HG03571 (cell line): ENCODE measurements around the gene NEU1.
"Not testable (repeated sequence)": the region's sequence is repeated elsewhere in the genome, so short reads cannot be mapped to it uniquely, and the experiment has no call there.

Experiments
- ATAC-seq: cut with Tn5 transposase; IDR thresholded peaks from one replicate; pipeline ENCODE4 v1.9.1; 2021; ENCODE audit not compliant: unreplicated experiment

The NEU1 gene

GRCh38 chr6:31847276-31847978 lies 15.2 kb downstream of the NEU1 start:
- no peak for ATAC-seq

- ATAC-seq = no peak
Measured at GRCh38 chr6:31844507-31844906, 18.1 kb downstream of the NEU1 start.

DNA sequence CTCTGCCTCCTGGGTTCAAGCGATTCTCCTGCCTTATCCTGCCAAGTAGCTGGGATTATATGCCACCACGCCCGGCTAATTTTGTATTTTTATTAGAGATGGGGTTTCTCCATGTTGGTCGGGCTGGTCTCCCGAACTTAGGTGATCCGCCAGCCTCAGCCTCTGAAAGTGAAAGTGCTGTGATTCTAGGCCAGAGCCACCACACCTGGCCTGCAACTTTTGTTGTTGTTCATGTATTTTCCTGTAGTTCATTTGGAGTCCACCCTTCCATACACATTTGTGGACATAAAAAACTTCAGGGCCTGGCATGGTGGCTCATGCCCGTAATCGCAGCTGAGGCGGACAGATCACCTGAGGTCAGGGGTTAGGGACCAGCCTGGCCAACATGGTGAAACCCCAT lies 20.6 kb downstream of the NEU1 start:
- ATAC-seq = no peak

DNA sequence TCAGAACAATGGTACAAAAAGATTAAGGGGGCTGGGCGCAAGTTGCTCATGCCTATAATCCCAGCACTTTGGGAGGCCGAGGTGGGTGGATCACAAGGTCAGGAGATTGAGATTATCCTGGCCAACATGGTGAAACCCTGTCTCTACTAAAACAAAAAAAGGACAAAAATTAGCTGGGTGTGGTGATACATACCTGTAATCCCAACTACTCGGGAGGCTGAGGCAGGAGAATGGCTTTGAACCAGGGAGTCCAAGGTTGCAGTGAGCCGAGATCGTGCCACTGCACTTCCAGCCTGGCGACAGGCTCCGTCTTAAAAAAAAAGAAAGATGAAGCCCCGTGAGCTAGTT lies 22.9 kb downstream of the NEU1 start:
- not testable (repeated sequence) for ATAC-seq

DNA sequence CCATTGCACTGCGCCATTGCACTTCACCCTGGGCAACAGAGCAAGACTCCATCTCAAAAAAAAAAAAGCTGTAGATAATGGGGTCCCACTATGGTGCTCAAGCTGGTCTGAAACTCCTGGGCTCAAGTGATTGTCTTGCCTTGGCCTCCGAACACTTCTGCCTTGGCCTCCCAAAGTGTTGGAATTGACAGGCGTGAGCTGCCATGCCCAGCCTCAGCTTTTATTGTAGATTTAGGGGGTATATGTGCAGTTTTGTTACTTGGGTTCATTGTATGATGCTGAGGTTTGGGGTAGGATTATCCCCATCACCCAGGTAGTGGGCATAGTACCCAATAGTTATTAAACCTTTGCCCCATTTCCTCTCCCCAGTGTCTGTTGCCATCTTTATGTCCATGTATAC lies 23.7 kb downstream of the NEU1 start:
- ATAC-seq = no peak

GRCh38 chr6:31838114-31838553 lies 24.5 kb downstream of the NEU1 start:
- ATAC-seq = not testable (repeated sequence)

GRCh38 chr6:31837369-31838113 lies 25.1 kb downstream of the NEU1 start:
- no peak for ATAC-seq

DNA sequence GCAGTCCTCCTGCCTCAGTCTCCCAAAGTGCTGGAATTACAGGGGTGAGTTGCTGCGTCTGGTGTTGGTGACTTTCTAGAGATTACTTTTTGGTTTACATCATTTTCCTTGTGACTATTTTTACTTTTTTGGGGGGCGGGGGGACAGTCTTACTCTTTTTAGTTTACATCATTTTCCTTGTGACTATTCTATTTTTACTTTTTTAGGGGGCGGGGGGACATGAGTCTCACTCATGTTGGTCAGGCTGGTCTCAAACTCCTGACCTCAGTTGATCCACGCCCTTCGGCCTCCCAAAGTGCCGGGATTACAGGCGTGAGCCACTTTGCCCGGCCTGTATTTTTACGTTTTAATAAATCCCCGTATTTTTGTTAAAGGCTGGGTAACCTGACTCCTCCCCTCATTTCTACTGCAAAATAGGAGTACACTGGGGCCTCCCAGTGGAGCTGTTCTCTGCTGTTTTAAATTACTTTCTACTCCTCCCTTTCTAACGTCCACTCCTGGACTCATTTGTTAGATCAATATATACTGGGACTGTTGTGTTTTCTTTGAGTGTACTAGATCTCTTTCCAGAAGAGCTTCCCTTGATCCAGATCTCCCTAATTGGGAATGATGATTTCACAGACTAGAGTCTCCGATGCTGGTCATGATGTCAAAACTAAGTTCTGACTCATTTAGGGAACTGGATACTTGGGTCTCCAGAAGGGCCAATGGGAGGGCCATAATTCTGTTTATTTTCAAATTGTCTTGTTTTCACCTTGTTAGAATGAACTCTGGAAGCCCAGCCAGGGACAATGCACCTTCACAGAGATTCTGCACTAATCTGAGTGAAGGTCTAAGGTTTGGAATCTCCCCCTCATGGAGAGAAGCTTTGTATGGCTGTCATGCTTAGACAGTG lies 25.9 kb downstream of the NEU1 start:
- no peak for ATAC-seq

- ATAC-seq = no peak
Measured at GRCh38 chr6:31836047-31836473, 26.6 kb downstream of the NEU1 start.

DNA sequence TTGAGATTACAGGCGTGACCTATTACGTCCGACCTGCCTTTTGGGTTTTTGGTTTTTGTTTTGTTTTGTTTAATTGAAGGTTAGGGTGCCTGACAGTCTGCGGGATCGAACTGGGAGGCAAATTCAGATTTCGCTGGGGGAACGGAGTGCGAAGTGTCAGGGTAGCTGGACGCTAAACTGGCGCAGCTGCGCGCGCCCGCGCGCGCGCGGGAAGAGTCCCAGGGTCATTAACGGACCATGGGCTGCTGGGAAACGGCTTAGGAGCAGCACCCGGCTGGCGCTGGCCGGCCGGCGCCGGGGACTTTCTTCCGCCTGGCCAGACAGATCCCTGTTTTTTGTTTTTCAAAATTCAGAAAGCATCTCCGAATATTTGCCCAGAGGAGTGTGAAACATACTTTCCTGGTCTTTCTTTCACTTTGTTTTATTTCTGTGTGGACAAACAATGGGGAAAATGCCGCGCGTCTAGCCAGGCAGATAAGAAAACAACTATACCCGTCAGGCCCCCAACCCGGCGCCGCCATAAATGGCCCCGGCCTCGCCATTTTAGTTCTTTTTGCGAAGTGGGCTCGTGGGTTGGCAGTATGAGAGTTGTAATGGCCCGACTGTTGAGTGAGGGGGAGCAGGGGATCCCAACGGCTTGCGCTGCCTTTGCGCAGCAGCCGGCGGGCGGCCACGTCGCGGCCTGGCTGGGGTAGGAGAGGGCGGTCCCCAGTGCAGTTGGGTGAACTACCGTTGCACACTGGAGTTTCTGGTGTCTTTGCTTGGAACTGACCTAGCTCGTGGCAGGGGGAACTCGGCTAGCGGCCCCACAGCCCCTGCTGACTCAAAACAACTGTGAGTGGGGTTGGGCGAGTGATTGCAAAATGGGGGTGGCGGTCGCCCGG lies 28.0 kb downstream of the NEU1 start:
- ATAC-seq = peak; percentile 43

- ATAC-seq = no peak
Measured at GRCh38 chr6:31831350-31832215, 31.0 kb downstream of the NEU1 start.

- no peak for ATAC-seq
Measured at GRCh38 chr6:31830886-31831335, 31.7 kb downstream of the NEU1 start.

DNA sequence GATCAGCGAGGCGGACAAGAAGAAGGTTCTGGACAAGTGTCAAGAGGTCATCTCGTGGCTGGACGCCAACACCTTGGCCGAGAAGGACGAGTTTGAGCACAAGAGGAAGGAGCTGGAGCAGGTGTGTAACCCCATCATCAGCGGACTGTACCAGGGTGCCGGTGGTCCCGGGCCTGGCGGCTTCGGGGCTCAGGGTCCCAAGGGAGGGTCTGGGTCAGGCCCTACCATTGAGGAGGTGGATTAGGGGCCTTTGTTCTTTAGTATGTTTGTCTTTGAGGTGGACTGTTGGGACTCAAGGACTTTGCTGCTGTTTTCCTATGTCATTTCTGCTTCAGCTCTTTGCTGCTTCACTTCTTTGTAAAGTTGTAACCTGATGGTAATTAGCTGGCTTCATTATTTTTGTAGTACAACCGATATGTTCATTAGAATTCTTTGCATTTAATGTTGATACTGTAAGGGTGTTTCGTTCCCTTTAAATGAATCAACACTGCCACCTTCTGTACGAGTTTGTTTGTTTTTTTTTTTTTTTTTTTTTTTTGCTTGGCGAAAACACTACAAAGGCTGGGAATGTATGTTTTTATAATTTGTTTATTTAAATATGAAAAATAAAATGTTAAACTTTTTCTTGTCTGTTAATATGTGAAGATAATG lies 32.9 kb downstream of the NEU1 start:
- ATAC-seq = no peak

DNA sequence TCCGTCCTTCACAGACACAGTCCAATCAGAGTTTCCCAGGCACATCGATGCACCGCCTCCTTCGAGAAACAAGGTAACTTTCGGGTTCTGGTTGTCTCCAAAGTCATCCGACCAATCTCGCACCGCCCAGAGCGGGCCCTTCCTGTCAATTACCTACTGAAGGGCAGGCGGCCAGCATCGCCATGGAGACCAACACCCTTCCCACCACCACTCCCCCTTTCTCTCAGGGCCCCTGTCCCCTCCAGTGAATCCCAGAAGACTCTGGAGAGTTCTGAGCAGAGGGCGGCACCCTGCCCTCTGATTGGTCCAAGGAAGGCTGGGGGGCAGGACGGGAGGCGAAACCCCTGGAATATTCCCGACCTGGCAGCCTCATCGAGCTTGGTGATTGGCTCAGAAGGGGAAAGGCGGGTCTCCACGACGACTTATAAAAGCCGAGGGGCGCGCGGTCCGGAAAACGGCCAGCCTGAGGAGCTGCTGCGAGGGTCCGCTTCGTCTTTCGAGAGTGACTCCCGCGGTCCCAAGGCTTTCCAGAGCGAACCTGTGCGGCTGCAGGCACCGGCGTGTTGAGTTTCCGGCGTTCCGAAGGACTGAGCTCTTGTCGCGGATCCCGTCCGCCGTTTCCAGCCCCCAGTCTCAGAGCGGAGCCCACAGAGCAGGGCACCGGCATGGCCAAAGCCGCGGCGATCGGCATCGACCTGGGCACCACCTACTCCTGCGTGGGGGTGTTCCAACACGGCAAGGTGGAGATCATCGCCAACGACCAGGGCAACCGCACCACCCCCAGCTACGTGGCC lies 35.1 kb downstream of the NEU1 start, which contains the start of gene HSPA1B:
HSPA1B (plus strand) TSS at position 453 of the 794 bp plus-strand sequence; CDS start at position 666, 213 bp downstream.
- peak; percentile 61 for ATAC-seq

DNA sequence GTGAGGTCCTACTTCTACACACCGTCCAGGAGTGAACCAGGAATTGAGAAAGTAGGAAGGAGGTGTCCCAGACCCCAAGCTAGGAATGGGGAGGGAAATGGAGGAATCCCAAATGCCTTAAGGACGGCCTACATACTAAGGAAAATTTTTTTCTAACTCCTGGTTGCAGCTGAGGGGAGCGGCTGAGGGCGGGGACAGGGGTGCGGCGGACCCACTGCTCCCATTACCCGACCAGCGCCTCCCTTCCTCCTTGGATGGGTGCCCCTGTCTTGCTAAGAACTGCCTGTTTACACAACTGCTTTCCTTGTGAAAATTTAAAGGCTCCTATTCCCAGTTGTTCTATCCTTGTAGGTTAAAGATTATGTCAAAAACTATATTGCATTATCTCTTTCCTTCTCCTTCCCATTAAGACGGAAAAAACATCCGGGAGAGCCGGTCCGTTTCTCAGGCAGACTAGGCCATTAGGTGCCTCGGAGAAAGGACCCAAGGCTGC lies 35.8 kb downstream of the NEU1 start:
- no peak for ATAC-seq

DNA sequence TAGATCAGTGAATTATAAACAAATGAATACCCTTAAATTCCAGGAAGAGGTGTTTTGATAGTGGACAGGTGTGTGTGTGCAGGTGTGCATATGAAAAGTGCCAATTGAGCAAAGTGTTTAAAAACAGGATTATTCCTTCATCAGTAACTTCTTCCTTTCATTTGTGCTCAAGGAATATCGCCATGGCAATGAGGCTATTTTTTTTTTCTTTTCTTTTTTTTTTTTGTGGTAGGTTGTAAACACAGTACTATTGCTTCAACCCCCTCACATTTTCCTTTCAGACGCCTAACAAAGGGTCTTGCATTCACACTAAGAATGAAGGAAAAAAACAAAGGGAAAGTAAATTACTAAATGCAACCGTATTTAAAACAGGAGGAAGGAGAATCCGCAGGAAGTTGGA lies 37.1 kb downstream of the NEU1 start:
- ATAC-seq = no peak

DNA sequence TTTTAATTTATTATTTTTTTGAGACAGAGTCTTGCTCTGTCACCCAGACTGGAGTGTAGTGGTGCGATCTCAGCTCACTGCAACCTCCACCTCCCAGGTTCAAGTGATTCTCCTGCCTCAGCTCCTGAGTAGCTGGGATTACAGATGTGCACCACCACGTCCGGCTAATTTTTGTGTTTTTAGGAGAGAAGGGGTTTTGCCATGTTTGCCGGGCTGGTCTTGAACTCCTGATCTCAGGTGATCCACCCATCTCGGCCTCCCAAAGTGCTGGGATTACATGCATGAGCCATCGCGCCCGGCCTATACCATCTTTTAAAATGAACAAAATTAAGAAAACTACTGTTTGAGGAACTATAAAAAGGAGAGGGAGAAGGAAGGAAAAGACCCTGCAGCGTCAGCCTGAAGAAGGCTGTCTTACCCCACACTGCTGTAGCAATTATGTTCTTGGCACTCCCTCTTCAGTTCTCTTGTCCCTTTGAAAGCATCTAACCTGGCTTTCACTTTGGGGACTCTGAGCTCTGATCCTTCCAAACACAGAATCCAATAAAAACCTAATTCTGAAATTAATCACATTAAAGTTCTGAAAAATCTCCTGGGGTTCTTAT lies 38.9 kb downstream of the NEU1 start:
- ATAC-seq = not testable (repeated sequence)
